ENCODE data around the gene ST8SIA4.

Gene ST8SIA4

DNA sequence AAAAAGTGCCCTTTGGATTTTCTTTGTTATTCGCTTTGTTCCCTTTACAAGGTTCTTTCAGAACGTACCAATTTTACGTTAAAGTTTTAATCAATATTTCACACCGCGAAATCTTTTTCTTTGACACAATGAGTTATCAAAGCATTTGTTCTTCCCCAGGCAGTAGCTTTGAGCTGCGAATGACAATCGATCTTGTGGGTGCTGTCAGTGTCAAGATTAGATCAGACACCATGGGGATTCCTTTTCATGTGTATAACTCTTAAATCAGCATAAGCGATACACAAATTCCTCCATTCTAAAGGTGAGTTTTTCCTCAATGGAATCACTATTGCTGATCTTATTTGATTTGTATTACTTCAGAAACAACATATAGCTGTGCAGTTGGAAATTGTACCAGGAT, 145.5 kb downstream of the ST8SIA4 start:
- no peak for DNase-seq
- Mint-ChIP-seq H3K36me3 (ENCODE audit: insufficient read depth) (no peaks in the 10 kb centered on the region), H3K4me1 (ENCODE audit: low read depth in 2 of 2) (no peaks in the 10 kb centered on the region), H3K4me3 (no peak overlapping the region), H3K27me3 (peaks cover 7 to 12% of the 10 kb centered on the region in 2 donors), H3K27ac (no peak overlapping the region), H3K9me3 (no peaks in the 10 kb centered on the region)
- no peak for ATAC-seq (replicated peaks)

Measured in effector memory CD8-positive, alpha-beta T cell (primary cell).